ENCODE measurements around the gene PPP6R2.
"Not testable (repeated sequence)": the region's sequence is repeated elsewhere in the genome, so short reads cannot be mapped to it uniquely, and the experiment has no call there.

The PPP6R2 gene

GRCh38 chr22:50406416-50407170 lies 63.5 kb downstream of the PPP6R2 start:
- no peak for DNase-seq (ENCODE audit: low read depth)
- no peak overlapping the region for H3K4me3 ChIP-seq (ENCODE audit: low read length)
- TF ChIP-seq CTCF (IDR thresholded peaks at IDR 0.05; ENCODE audit: insufficient read depth, low read depth, low read length, missing control alignments), result no peak

GRCh38 chr22:50408311-50408710 lies 65.2 kb downstream of the PPP6R2 start:
- no peak overlapping the region for H3K4me3 ChIP-seq (ENCODE audit: low read length)
- no peak for TF ChIP-seq CTCF (IDR thresholded peaks at IDR 0.05; ENCODE audit: insufficient read depth, low read depth, low read length, missing control alignments)
- DNase-seq (ENCODE audit: low read depth), result no peak

GRCh38 chr22:50408954-50409353 lies 65.8 kb downstream of the PPP6R2 start:
- not testable (repeated sequence) for H3K4me3 ChIP-seq (ENCODE audit: low read length); DNase-seq (ENCODE audit: low read depth)

GRCh38 chr22:50414476-50415248 lies 71.5 kb downstream of the PPP6R2 start:
- no peak for TF ChIP-seq CTCF (IDR thresholded peaks at IDR 0.05; ENCODE audit: insufficient read depth, low read depth, low read length, missing control alignments)
- DNase-seq (ENCODE audit: low read depth), result no peak
- H3K4me3 ChIP-seq (ENCODE audit: low read length), result no peak overlapping the region

GRCh38 chr22:50415426-50415825 lies 72.3 kb downstream of the PPP6R2 start:
- H3K4me3 ChIP-seq (ENCODE audit: low read length), result no peak overlapping the region
- DNase-seq (ENCODE audit: low read depth), result no peak
- TF ChIP-seq CTCF (IDR thresholded peaks at IDR 0.05; ENCODE audit: insufficient read depth, low read depth, low read length, missing control alignments), result no peak

- no peak for TF ChIP-seq CTCF (IDR thresholded peaks at IDR 0.05; ENCODE audit: insufficient read depth, low read depth, low read length, missing control alignments)
- H3K4me3 ChIP-seq (ENCODE audit: low read length), result no peak overlapping the region
- DNase-seq (ENCODE audit: low read depth), result no peak
These were observed 73.9 kb downstream of the PPP6R2 start for GRCh38 chr22:50416996-50417395.

GRCh38 chr22:50417411-50418210 lies 74.5 kb downstream of the PPP6R2 start:
- no peak for TF ChIP-seq CTCF (IDR thresholded peaks at IDR 0.05; ENCODE audit: insufficient read depth, low read depth, low read length, missing control alignments)
- no peak for DNase-seq (ENCODE audit: low read depth)
- H3K4me3 ChIP-seq (ENCODE audit: low read length), result no peak overlapping the region

Measured in epithelial cell of esophagus (primary cell).